Common myeloid progenitor, CD34-positive (primary cell): ENCODE data around the gene TBC1D32.
A peak's percentile ranks its signal among the peaks of the same experiment; 100 is the strongest.
"Not testable (repeated sequence)": the region's sequence is repeated elsewhere in the genome, so short reads cannot be mapped to it uniquely, and the experiment has no call there.

Experiments
- CTCF ChIA-PET: fragments of 350-600 bp; sonication (Branson Sonifier 250); formaldehyde crosslinking; loops from one replicate; lab custom pipeline; 2021; ENCODE audit warnings: antibody characterized with exemption; lab: Charles Lee
- POLR2A ChIA-PET: fragments of 350-600 bp; sonication (Branson Sonifier 250); formaldehyde crosslinking; loops from one replicate; lab custom pipeline; 2021; ENCODE audit warnings: antibody characterized with exemption; lab: Charles Lee
- DNase-seq, 3 donors: peaks; one replicate each; pipeline versions ENCODE4 v3.0.0 to v3.0.0-alpha.2; 2013
- H3K27ac ChIP-seq, 2 experiments: 1 replicate in 1 of 2; 2 replicates in 1 of 2; pipeline ENCODE4 v1.7.0; 2013; ENCODE audit warnings: inconsistent platforms in 2 of 2, low read length in 2 of 2, mild to moderate bottlenecking in 2 of 2, low read depth in 1 of 2, moderate library complexity in 1 of 2; ENCODE audit not compliant: severe bottlenecking in 2 of 2, insufficient read depth in 1 of 2, poor library complexity in 1 of 2
- H3K27me3 ChIP-seq, 5 experiments: replicated peaks in 2 of 5; 1 replicate in 3 of 5; 2 replicates in 2 of 5; pipeline versions ENCODE4 v1.6.1 to v1.7.0; 2013; ENCODE audit warnings: low read length in 4 of 5, mild to moderate bottlenecking in 2 of 5, moderate library complexity in 2 of 5, inconsistent platforms in 1 of 5; ENCODE audit not compliant: insufficient read depth in 5 of 5, control insufficient read depth in 4 of 5
- H3K36me3 ChIP-seq, 4 experiments: 1 replicate in 2 of 4; 2 replicates in 2 of 4; pipeline versions ENCODE4 v1.6.1 to v1.7.0; 2013; ENCODE audit warnings: low read length in 3 of 4, control low read depth in 1 of 4, mild to moderate bottlenecking in 1 of 4; ENCODE audit not compliant: control insufficient read depth in 4 of 4, insufficient read depth in 4 of 4
- H3K4me1 ChIP-seq, 4 experiments: 1 replicate in 3 of 4; 2 replicates in 1 of 4; pipeline versions ENCODE4 v1.6.1 to v1.7.1; 2013; ENCODE audit warnings: low read length in 3 of 4, mild to moderate bottlenecking in 3 of 4, control low read depth in 1 of 4, inconsistent platforms in 1 of 4, moderate library complexity in 1 of 4; ENCODE audit not compliant: control insufficient read depth in 4 of 4, insufficient read depth in 4 of 4; ENCODE audit errors: control extremely low read depth in 1 of 4
- H3K4me3 ChIP-seq, 7 experiments: 1 replicate in 4 of 7; 2 replicates in 3 of 7; pipeline versions ENCODE4 v1.5.1 to v1.7.0; 2013; ENCODE audit warnings: mild to moderate bottlenecking in 7 of 7, low read length in 6 of 7, moderate library complexity in 6 of 7, inconsistent platforms in 2 of 7, low read depth in 2 of 7, control low read depth in 1 of 7; ENCODE audit not compliant: insufficient read depth in 4 of 7, control insufficient read depth in 1 of 7; ENCODE audit errors: extremely low read depth in 1 of 7
- H3K9me3 ChIP-seq, 5 experiments: 1 replicate in 4 of 5; 2 replicates in 1 of 5; pipeline versions ENCODE4 v1.6.1 to v1.7.1; 2013; ENCODE audit warnings: low read length in 4 of 5, mild to moderate bottlenecking in 2 of 5, inconsistent platforms in 1 of 5, low read depth in 1 of 5, moderate library complexity in 1 of 5; ENCODE audit not compliant: control insufficient read depth in 4 of 5, insufficient read depth in 2 of 5; ENCODE audit errors: control extremely low read depth in 1 of 5
- WGBS: methylation state at CpG from one replicate; pipeline ENCODE4 v1.1.5; 2013; ENCODE audit not compliant: insufficient coverage; 5-methylcytosine and 5-hydroxymethylcytosine counted together

Gene TBC1D32

GRCh38 chr6:121330516-121330915 is 3.8 kb downstream of the TBC1D32 start:
- CTCF ChIA-PET: interaction anchor here (0.7 kb wide), 1 partner anchor 9 kb away, joined by 3 read pairs; no protein-coding TSS in a partner anchor
- WGBS: no CpG with 5 or more reads among the region's 2 CpGs

GRCh38 chr6:121321282-121321681 is 13.0 kb downstream of the TBC1D32 start:
- no peak for DNase-seq
- peaks cover 0 to 3% (median 0%) of the 10 kb centered on the region in 4 experiments for H3K36me3 ChIP-seq
- 91% methylated on average over 4 of the region's 4 CpGs for WGBS
- no peak overlapping the region for H3K27ac ChIP-seq
- no peak overlapping the region for H3K4me3 ChIP-seq
- POLR2A ChIA-PET: no interaction called here
- CTCF ChIA-PET: interaction anchor here (0.9 kb wide), 1 partner anchor 9 kb away, joined by 3 read pairs; no protein-coding TSS in a partner anchor
- H3K4me1 ChIP-seq: no peaks in the 10 kb centered on the region
- no peaks in the 10 kb centered on the region for H3K27me3 ChIP-seq
- no peaks in the 10 kb centered on the region for H3K9me3 ChIP-seq

More at GRCh38 chr6:121330516-121330915, 3.8 kb downstream of the TBC1D32 start:
- POLR2A ChIA-PET: interaction anchor here (0.7 to 0.8 kb wide), 2 partner anchors 10 to 51 kb away, joined by 3 read pairs; no protein-coding TSS in a partner anchor
- H3K27ac ChIP-seq: no peak overlapping the region
- no peaks in the 10 kb centered on the region for H3K27me3 ChIP-seq
- no peaks in the 10 kb centered on the region for H3K36me3 ChIP-seq
- peaks cover 3 to 14% (median 7%) of the 10 kb centered on the region in 4 experiments for H3K4me1 ChIP-seq
- peak in 2 of 3 donors; percentile 56 to 62 for DNase-seq
- H3K9me3 ChIP-seq: no peaks in the 10 kb centered on the region
- no peak overlapping the region for H3K4me3 ChIP-seq

DNA sequence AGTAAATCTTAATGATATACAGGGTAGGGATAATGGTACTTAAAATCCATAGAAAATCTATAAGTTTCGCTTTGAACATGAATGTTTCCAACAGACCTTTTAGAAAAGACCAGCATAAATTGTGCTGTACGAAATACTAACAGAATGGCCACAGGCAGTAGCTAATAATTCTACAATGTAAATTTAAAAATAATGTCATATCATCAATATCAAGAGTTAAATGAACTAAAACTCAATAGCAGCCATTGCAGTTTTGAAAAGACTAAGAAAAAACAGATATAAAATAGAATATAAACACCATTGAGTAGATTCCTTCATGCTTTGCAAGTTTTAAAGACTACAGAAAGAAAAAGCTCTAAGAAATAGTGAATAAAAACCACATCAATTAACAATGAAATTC is 14.7 kb downstream of the TBC1D32 start:
- H3K4me1 ChIP-seq: no peaks in the 10 kb centered on the region
- ChIA-PET POLR2A (no interaction called here), CTCF (interaction anchor here (0.6 to 3.1 kb wide), 6 partner anchors 12 to 830 kb away, joined by 3 to 7 read pairs (median 3); no protein-coding TSS in a partner anchor)
- H3K27me3 ChIP-seq: no peaks in the 10 kb centered on the region
- no peaks in the 10 kb centered on the region for H3K9me3 ChIP-seq
- DNase-seq: no peak
- H3K36me3 ChIP-seq: peaks cover 0 to 3% (median 0%) of the 10 kb centered on the region in 4 experiments
- H3K27ac ChIP-seq: no peak overlapping the region
- WGBS: no CpG with 5 or more reads among the region's 2 CpGs
- peak overlapping the region in 1 of 7 experiments; percentile 56 for H3K4me3 ChIP-seq

DNA sequence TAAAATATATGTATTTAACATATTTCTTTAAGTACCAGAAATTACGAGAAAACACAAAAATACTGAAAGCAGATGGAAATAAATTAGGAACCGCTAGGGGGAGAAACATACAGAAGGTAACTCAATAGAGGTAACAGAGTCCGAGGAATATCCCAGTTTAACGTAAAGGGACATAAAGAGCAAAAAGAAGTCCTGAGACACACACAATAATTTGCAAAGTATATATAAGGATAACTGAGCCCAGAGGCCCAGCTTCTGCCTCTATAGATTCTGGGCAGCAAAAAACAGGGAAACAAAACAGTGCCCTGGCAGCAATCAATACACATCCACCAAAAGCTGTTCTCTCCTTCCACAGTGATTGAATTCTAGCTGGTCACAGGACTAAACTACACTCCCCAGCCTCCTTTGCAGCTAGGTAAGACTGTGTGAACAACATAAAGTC is 15.1 kb downstream of the TBC1D32 start:
- no CpG with 5 or more reads among the region's 4 CpGs for WGBS
- DNase-seq: peak; percentile 18 to 40 (median 37)
- Histone ChIP-seq H3K36me3 (peaks cover 0 to 3% (median 0%) of the 10 kb centered on the region in 4 experiments), H3K9me3 (no peaks in the 10 kb centered on the region), H3K27me3 (no peaks in the 10 kb centered on the region), H3K27ac (no peak overlapping the region), H3K4me1 (no peaks in the 10 kb centered on the region), H3K4me3 (peak overlapping the region in 2 of 7 experiments; percentile 47 to 56)
- ChIA-PET CTCF (interaction anchor here (0.6 to 3.1 kb wide), 6 partner anchors 12 to 830 kb away, joined by 3 to 7 read pairs (median 3); no protein-coding TSS in a partner anchor), POLR2A (no interaction called here)

DNA sequence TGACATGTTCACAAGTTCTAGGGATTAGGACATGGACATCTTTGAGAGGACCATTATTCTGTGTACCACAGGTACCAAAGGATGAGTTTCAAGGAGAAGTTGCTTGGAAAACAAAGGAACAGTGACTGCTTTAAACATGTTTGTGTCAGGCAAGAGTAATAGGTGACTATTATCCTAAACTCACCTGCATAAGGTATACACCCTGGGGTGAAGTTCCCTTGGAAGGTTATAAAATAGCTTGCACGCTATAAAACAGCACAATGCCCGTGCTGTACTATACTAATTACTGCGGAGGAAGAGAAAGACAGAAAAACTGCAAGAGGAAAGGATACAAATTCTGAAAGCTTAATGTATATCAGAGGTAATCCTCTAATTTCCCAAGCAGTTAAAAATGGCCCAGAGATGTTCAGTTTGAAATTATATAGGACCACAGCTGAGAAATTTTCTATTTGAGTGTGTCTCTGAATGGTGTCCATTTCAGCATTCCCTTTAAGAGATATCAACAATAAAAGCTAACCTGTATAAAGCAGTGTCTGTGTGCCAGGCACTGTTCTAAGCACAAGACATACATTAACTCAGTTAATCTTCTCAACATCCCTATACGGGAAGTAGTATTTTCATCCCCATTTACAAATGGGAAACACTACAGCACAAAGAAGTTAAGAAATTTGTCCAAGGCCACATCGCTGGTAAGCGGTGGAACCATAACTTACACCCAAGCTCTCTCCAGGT is 19.7 kb downstream of the TBC1D32 start:
- WGBS: 95% methylated on average over 4 of the region's 6 CpGs
- no peaks in the 10 kb centered on the region for H3K4me1 ChIP-seq
- no peak overlapping the region for H3K27ac ChIP-seq
- CTCF ChIA-PET: interaction anchor here (0.7 to 1.0 kb wide), 4 partner anchors 10 to 70 kb away, joined by 3 to 4 read pairs (median 4); no protein-coding TSS in a partner anchor
- no peaks in the 10 kb centered on the region for H3K9me3 ChIP-seq
- no peak for DNase-seq
- H3K36me3 ChIP-seq: no peaks in the 10 kb centered on the region
- no peaks in the 10 kb centered on the region for H3K27me3 ChIP-seq
- POLR2A ChIA-PET: interaction anchor here (1.3 kb wide), 1 partner anchor 20 kb away, joined by 4 read pairs; the partner anchor contains the start of gene TBC1D32
- H3K4me3 ChIP-seq: no peak overlapping the region

DNA sequence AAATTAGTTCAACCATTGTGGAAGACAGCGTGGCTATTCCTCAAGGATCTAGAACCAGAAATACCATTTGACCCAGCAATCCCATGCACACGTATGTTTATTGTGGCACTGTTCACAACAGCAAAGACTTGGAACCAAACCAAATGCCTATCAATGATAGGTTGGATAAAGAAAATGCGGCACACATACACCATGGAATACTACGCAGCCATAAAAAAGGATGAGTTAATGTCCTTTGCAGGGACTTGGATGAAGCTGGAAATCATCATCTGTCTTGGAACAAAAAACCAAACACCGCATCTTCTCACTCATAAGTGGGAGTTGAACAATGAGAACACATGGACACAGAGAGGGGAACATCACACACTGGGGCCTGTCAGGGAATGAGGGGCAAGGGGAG is 22.5 kb downstream of the TBC1D32 start:
- WGBS: 90% methylated on average over 4 of the region's 5 CpGs
- H3K27ac ChIP-seq, H3K9me3 ChIP-seq, H3K4me1 ChIP-seq, POLR2A ChIA-PET, H3K27me3 ChIP-seq, DNase-seq, H3K4me3 ChIP-seq, H3K36me3 ChIP-seq: not testable (repeated sequence)
- CTCF ChIA-PET: interaction anchor here (0.7 kb wide), 1 partner anchor 457 kb away, joined by 3 read pairs; no protein-coding TSS in a partner anchor

- WGBS: 100% methylated on average over 1 of the region's 1 CpG
- H3K27me3 ChIP-seq: no peaks in the 10 kb centered on the region
- no peak for DNase-seq
- no peaks in the 10 kb centered on the region for H3K36me3 ChIP-seq
- H3K4me1 ChIP-seq: no peaks in the 10 kb centered on the region
- no peaks in the 10 kb centered on the region for H3K9me3 ChIP-seq
- ChIA-PET POLR2A (no interaction called here), CTCF (interaction anchor here (0.7 kb wide), 1 partner anchor 8 kb away, joined by 3 read pairs; no protein-coding TSS in a partner anchor)
- H3K4me3 ChIP-seq: no peak overlapping the region
- H3K27ac ChIP-seq: no peak overlapping the region
These were observed 23.8 kb downstream of the TBC1D32 start for GRCh38 chr6:121310495-121310894.
